DMS53 treated with DMSO at 0.1 percent for 48 hours (cell line): Measurements from ENCODE around the gene ATP2A2.

Source experiments
- DNase-seq: peaks from one replicate; lab custom pipeline; 2025; ENCODE audit not compliant: unreplicated experiment; lab: John Stamatoyannopoulos, UW

ATP2A2 gene

GRCh38 chr12:110289044-110289710 is 8.1 kb downstream of the ATP2A2 start:
- no peak for DNase-seq

DNA sequence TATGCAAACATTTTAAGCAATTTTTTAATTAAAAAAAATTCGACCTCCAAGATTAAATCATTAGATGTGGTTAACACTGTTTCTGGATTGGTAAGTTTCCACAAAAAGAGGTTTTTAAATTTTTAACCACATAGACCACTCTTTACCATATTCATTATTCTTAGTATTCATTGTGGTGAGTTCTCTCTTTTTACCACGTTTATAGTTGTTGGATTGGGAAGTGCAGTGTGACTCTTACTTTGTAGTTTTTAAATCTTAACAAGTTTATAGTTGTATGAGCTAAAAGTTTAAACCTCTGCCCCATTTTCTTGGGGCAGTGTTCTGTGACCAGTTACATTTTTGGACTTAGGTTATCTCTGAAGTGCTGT is 8.6 kb downstream of the ATP2A2 start:
- no peak for DNase-seq

DNA sequence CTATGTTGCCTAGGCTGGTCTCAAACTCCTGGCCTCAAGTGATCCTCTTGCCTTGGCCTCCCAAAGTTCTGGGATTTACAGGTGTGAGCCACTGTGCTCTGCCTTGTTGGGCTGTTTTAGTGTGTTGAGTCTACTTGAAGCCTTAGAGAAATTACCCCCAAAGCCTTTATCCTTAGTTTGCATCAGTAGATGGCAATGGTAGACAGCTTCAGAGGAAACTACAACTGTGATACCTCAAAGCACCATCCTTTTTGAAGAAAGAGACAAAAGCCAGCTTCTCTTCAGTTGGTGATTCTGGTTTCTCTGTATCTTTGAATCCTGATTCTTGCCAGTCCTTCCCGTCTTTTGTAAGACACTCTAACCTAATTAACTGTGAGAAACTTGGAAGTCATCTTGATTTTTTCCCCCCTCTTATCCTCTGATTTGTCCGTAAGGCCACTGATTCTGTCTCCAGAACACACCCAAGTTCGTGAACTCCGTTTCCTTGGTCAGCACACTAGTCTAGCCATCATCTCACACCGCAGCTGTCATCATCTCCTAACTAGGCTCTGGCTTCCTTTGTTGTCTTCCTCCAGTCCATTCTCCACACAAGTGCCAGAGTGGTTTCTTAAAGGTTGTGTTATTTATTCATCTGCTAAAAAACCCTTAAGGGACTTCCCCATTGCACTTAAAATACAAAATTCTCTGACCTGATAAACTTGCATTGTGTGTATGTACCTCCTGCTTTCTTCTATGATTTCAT is 20.2 kb downstream of the ATP2A2 start:
- no peak for DNase-seq

- DNase-seq: no peak
Measured at GRCh38 chr12:110304061-110304551, 23.1 kb downstream of the ATP2A2 start.

DNA sequence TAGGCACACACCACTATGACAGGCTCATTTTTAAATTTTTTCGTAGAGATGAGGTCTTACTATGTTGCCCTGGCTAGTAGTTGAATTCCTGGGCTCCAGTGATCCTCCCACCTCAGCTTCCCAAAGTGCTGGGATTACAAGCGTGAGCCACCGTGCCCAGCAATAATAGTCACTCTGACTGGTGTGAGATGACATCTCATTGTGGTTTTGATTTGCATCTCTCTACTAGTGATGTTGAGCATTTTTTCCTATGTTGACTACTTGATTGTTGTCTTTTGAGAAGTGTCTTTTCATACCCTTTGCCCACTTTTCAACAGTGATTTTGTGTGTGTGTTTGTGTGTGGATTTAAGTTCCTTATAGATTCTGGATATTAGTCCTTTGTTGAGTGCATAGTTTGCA is 26.3 kb downstream of the ATP2A2 start:
- DNase-seq: no peak

GRCh38 chr12:110310763-110311162 is 29.7 kb downstream of the ATP2A2 start:
- no peak for DNase-seq

DNA sequence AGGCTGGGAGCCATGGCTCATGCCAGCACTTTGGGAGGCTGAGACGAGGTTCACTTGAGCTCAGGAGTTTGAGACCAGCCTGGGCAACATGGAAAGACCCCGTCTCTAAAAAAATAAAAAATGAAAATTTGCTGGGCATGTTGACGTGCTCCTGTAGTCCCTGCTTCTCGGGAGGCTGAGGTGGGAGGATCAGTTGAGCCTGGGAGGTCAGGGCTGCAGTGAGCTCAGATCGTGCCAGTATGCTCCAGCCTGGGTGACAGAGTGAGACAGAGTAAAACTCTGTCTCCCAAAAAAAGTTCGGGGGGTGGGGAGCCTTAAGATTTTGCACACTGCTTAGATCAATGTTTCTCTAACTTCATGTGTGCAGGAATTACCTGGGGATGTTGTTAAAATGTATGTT is 30.9 kb downstream of the ATP2A2 start:
- DNase-seq: no peak

- DNase-seq: no peak
Measured at GRCh38 chr12:110312581-110313360, 31.7 kb downstream of the ATP2A2 start.

DNA sequence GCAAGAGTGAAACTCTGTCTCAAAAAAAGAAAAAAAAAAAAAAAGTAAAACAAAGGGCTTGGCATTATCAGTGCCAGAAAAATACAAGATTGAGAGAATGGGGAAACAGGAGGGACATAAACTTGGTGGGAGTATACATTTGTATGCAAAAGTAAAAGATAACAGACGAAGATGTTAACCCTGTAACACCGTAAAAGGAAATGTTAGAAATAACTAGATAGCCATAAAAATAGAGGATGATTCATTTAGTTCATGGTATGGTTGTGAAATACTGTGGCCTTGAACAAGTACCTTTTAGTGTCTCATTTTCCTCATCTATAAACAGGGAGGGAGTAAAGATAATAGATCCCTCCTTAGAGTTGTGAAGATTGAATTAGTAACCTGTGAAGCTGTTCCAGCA is 33.3 kb downstream of the ATP2A2 start:
- DNase-seq: no peak

GRCh38 chr12:110316861-110317260 is 35.8 kb downstream of the ATP2A2 start:
- no peak for DNase-seq

DNA sequence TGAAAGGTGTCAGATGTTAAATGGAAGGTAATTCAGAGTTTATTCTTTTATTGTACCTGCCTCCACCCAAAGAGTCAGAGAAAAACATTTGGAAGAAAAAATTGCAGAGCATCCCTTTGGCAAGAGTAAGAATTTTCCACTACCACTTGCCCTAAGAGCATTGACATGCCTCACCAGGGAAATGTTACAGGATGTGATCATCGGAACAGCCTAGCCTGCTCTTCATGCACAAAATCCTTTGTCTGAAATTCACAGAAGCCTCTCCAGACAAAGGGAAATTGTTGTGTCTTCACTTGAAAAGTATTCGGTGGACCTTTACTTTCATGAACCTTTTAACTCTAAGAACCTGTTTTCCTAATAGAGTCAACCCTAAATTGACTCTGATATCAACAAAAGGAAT is 36.9 kb downstream of the ATP2A2 start:
- no peak for DNase-seq

DNA sequence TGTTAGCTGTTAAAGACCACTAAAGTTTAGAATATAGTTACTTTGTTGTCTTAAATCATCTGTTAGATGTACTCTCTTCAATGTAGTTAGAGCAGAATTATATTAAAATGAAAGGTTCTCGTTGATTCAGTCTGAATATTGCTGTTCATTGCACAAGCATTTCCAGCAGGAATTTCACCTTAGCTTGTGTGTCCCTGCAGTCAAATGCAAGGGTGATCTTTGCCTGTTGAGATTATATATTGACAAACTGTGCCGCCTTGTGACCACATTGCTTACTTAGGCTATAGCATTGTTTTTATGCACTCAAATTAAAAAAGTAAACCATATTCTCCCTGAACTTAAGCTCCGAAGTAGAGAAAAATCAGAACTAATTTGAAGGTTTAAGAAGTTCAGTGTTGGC is 39.5 kb downstream of the ATP2A2 start:
- no peak for DNase-seq

- no peak for DNase-seq
Measured at GRCh38 chr12:110329710-110330109, 48.7 kb downstream of the ATP2A2 start.

DNA sequence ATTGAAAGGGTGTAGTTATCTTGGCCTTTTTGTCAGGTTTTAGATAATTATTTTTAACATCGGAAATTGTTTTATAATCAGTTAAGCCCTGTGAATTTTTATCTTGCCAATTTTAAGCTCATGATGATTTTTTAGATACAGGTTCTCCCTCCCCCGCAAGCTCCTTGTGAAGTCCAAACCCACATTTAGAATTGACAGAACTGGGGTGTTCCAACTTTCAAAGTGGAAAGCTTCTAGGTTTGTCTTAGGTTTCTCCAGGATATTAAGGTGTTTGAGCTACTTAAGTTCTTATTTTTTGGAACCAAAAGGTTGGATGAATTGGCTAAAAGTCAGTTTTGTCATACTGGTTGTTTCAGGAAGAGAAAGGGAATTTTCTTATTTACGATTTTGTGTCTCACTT is 49.1 kb downstream of the ATP2A2 start:
- no peak for DNase-seq

GRCh38 chr12:110330544-110330943 is 49.5 kb downstream of the ATP2A2 start:
- no peak for DNase-seq

GRCh38 chr12:110333201-110333600 is 52.2 kb downstream of the ATP2A2 start:
- no peak for DNase-seq

DNA sequence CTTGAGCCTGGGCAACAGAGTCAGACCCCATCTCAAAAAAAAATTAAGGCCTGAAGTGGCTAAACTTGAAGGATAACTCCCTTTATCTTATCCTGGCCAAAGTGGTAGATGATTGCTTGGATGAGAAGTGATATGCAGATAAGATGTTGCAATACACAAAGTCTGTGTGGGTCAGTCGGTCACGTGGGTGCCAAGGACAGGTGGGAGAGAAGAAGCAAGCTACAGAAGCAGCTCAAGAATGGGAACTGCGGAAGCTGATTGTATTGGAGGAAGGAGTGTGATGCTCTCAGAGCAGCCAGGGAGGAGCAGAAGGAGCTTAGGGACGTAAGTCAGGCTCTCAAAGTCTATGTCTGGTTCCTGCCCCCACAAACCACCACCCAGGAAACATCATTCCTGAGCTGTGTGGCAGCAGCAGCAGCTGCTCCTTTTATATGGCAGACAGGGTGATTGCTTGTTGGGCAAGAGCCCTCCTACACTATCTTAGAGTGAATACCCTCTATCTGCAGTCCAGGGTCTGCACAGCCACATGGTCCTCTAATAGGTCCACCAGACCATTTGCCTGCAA is 54.5 kb downstream of the ATP2A2 start:
- no peak for DNase-seq

- no peak for DNase-seq
Measured at GRCh38 chr12:110337912-110338710, 57.1 kb downstream of the ATP2A2 start.

- DNase-seq: no peak
Measured at GRCh38 chr12:110338754-110339153, 57.7 kb downstream of the ATP2A2 start.

DNA sequence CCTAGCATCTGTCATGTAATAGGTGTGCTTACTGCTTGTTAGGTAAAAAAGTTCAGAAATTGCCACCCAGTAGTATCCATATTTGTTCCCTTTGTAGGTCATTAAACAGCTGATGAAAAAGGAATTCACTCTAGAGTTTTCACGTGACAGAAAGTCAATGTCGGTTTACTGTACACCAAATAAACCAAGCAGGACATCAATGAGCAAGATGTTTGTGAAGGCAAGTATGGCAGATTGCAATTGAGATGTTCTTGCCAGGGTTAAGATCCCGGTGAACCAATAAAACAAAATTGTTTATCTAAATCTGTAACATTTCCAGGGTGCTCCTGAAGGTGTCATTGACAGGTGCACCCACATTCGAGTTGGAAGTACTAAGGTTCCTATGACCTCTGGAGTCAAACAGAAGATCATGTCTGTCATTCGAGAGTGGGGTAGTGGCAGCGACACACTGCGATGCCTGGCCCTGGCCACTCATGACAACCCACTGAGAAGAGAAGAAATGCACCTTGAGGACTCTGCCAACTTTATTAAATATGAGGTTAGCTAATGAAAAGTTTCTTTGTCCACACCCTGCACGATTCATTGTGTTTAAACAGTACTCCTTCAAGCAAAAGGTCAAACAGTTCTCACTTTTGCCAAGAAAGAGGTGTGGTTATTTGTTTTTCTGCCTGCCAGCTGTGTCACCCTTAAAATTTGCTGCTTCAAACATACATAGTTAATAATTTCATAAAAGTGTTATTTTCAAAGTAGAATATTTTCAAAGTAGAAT is 58.3 kb downstream of the ATP2A2 start:
- no peak for DNase-seq
